ENCODE results near the gene CCNYL1.
"Not testable (repeated sequence)": the region's sequence is repeated elsewhere in the genome, so short reads cannot be mapped to it uniquely, and the experiment has no call there.

Gene CCNYL1

GRCh38 chr2:207693641-207694249, 17.7 kb upstream of the CCNYL1 start:
- Mint-ChIP-seq H3K4me1 (peaks cover 17% of the 10 kb centered on the region), H3K36me3 (ENCODE audit: low read depth) (no peaks in the 10 kb centered on the region), H3K9me3 (peaks cover 3% of the 10 kb centered on the region), H3K4me3 (no peak overlapping the region), H3K27ac (no peak overlapping the region), H3K27me3 (ENCODE audit: low read depth, poor library complexity) (peaks cover 3% of the 10 kb centered on the region)
- DNase-seq, result no peak
- TF ChIP-seq CTCF (IDR thresholded peaks at IDR 0.05), result no peak

- H3K27me3 Mint-ChIP-seq (ENCODE audit: low read depth, poor library complexity), result peaks cover 6% of the 10 kb centered on the region
- no peak overlapping the region for H3K4me3 Mint-ChIP-seq
- H3K9me3 Mint-ChIP-seq, result peaks cover 3% of the 10 kb centered on the region
- no peak for DNase-seq
- H3K36me3 Mint-ChIP-seq (ENCODE audit: low read depth), result no peaks in the 10 kb centered on the region
- no peak overlapping the region for H3K27ac Mint-ChIP-seq
- TF ChIP-seq CTCF (IDR thresholded peaks at IDR 0.05), result no peak
- peaks cover 17% of the 10 kb centered on the region for H3K4me1 Mint-ChIP-seq
Measured at GRCh38 chr2:207694811-207695281, 16.6 kb upstream of the CCNYL1 start.

DNA sequence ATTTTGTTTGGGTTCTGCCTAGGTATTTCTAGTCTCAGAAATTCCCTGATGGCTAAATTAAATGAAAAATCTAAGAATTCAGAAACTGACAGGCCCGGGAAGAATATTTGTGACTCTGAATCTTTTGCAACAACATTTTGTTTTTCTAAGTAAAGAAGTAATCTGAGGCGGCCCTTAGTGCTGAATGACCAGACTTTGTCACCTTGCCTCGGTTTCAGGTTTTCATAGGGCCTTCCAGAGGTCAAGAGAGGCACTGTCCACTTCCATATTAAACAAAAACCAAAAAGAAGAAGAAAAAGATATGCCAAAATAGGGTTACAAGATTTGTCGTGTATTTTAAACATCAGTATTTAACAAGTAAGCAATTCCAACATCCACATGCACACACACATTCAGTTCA, 16.1 kb upstream of the CCNYL1 start:
- Mint-ChIP-seq H3K27me3 (ENCODE audit: low read depth, poor library complexity) (peaks cover 8% of the 10 kb centered on the region), H3K36me3 (ENCODE audit: low read depth) (no peaks in the 10 kb centered on the region), H3K4me1 (peaks cover 17% of the 10 kb centered on the region), H3K9me3 (peaks cover 3% of the 10 kb centered on the region), H3K27ac (no peak overlapping the region), H3K4me3 (no peak overlapping the region)
- no peak for DNase-seq
- no peak for TF ChIP-seq CTCF (IDR thresholded peaks at IDR 0.05)

GRCh38 chr2:207696911-207697310, 14.5 kb upstream of the CCNYL1 start:
- peaks cover 17% of the 10 kb centered on the region for H3K4me1 Mint-ChIP-seq
- H3K4me3 Mint-ChIP-seq; H3K27me3 Mint-ChIP-seq (ENCODE audit: low read depth, poor library complexity); H3K27ac Mint-ChIP-seq; H3K36me3 Mint-ChIP-seq (ENCODE audit: low read depth); H3K9me3 Mint-ChIP-seq; DNase-seq: not testable (repeated sequence)

DNA sequence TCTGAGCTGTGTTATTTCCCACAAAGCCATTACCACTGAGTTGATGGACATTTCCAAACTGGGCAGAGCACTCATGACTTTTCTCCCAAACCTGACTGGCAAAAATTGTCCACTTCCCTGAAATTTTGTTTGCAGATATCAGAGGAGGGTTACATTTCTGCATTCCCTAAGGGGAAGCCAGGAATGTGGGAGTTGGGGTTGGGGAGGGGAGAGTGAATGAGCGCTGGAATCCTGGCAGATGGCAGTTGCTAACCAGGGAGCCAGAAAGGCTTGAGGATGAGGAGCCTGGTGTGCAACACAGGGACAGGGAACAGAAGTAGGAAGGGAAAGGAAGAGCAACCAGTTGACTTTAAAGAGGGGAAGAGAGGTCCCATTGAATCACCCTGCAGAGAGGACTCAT, 14.0 kb upstream of the CCNYL1 start:
- Mint-ChIP-seq H3K27me3 (ENCODE audit: low read depth, poor library complexity) (peaks cover 8% of the 10 kb centered on the region), H3K27ac (no peak overlapping the region), H3K9me3 (peaks cover 3% of the 10 kb centered on the region), H3K36me3 (ENCODE audit: low read depth) (no peaks in the 10 kb centered on the region), H3K4me3 (no peak overlapping the region), H3K4me1 (peaks cover 13% of the 10 kb centered on the region)
- no peak for TF ChIP-seq CTCF (IDR thresholded peaks at IDR 0.05)
- no peak for DNase-seq

DNA sequence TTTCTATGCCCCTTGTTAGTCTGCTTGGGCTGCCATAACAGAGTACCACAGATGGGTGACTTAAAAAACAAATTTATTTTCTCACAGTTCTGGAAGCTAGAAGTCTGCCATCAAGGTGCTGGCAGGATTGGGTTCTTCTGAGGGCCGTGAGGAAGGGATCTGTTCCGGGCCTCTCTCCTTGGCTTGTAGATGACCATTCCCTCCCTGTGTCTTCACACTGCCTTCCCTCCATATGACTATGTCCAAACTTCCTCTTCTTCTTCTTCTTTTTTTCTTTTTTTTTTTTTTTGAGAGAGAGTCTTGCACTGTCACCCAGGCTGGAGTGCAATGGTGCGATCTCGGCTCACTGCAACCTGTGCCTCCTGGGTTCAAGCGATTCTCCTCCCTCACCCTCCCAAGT, 13.1 kb upstream of the CCNYL1 start:
- no peak overlapping the region for H3K4me3 Mint-ChIP-seq
- H3K27ac Mint-ChIP-seq, result no peak overlapping the region
- TF ChIP-seq CTCF (IDR thresholded peaks at IDR 0.05), result no peak
- peaks cover 3% of the 10 kb centered on the region for H3K9me3 Mint-ChIP-seq
- no peaks in the 10 kb centered on the region for H3K36me3 Mint-ChIP-seq (ENCODE audit: low read depth)
- H3K27me3 Mint-ChIP-seq (ENCODE audit: low read depth, poor library complexity), result peaks cover 5% of the 10 kb centered on the region
- DNase-seq, result no peak
- H3K4me1 Mint-ChIP-seq, result peaks cover 12% of the 10 kb centered on the region
